ENCODE measurements around the gene C2.

Gene C2

GRCh38 chr6:31954511-31954910 lies 27.0 kb downstream of the C2 start:
- TF ChIP-seq EP300 (IDR thresholded peaks at IDR 0.05; ENCODE audit: borderline replicate concordance) (no peak), TAF1 (IDR thresholded peaks at IDR 0.05; ENCODE audit: low read depth) (no peak), CREB1 (IDR thresholded peaks at IDR 0.05; ENCODE audit: low read depth) (no peak), TCF12 (IDR thresholded peaks at IDR 0.05; ENCODE audit: low read depth) (no peak), CEBPB (IDR thresholded peaks at IDR 0.05) (no peak), RAD21 (IDR thresholded peaks at IDR 0.05; ENCODE audit: low read depth) (no peak), YY1 (IDR thresholded peaks at IDR 0.05; ENCODE audit: low read depth) (no peak), TEAD4 (IDR thresholded peaks at IDR 0.05) (no peak), USF1 (IDR thresholded peaks at IDR 0.05) (no peak), ZBTB7A (IDR thresholded peaks at IDR 0.05; ENCODE audit: low read depth) (no peak), NFIC (IDR thresholded peaks at IDR 0.05) (no peak), EGR1 (IDR thresholded peaks at IDR 0.05) (no peak), FOXM1 (IDR thresholded peaks at IDR 0.05; ENCODE audit: borderline replicate concordance, low read depth) (no peak)
- TF ChIP-seq, protein P1, sequence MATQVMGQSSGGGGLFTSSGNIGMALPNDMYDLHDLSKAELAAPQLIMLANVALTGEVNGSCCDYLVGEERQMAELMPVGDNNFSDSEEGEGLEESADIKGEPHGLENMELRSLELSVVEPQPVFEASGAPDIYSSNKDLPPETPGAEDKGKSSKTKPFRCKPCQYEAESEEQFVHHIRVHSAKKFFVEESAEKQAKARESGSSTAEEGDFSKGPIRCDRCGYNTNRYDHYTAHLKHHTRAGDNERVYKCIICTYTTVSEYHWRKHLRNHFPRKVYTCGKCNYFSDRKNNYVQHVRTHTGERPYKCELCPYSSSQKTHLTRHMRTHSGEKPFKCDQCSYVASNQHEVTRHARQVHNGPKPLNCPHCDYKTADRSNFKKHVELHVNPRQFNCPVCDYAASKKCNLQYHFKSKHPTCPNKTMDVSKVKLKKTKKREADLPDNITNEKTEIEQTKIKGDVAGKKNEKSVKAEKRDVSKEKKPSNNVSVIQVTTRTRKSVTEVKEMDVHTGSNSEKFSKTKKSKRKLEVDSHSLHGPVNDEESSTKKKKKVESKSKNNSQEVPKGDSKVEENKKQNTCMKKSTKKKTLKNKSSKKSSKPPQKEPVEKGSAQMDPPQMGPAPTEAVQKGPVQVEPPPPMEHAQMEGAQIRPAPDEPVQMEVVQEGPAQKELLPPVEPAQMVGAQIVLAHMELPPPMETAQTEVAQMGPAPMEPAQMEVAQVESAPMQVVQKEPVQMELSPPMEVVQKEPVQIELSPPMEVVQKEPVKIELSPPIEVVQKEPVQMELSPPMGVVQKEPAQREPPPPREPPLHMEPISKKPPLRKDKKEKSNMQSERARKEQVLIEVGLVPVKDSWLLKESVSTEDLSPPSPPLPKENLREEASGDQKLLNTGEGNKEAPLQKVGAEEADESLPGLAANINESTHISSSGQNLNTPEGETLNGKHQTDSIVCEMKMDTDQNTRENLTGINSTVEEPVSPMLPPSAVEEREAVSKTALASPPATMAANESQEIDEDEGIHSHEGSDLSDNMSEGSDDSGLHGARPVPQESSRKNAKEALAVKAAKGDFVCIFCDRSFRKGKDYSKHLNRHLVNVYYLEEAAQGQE (IDR thresholded peaks at IDR 0.05; ENCODE audit: low read depth), result no peak
- TF ChIP-seq, protein P2, sequence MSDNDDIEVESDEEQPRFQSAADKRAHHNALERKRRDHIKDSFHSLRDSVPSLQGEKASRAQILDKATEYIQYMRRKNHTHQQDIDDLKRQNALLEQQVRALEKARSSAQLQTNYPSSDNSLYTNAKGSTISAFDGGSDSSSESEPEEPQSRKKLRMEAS (IDR thresholded peaks at IDR 0.05), result no peak

- TF ChIP-seq, protein P1 (IDR thresholded peaks at IDR 0.05; ENCODE audit: low read depth), result no peak
- TF ChIP-seq CEBPB (IDR thresholded peaks at IDR 0.05), result no peak
- no peak for TF ChIP-seq CREB1 (IDR thresholded peaks at IDR 0.05; ENCODE audit: low read depth)
- TF ChIP-seq RAD21 (IDR thresholded peaks at IDR 0.05; ENCODE audit: low read depth), result no peak
- TF ChIP-seq TAF1 (IDR thresholded peaks at IDR 0.05; ENCODE audit: low read depth), result no peak
- TF ChIP-seq ZBTB7A (IDR thresholded peaks at IDR 0.05; ENCODE audit: low read depth), result no peak
- no peak for TF ChIP-seq FOXM1 (IDR thresholded peaks at IDR 0.05; ENCODE audit: borderline replicate concordance, low read depth)
These were observed 29.3 kb downstream of the C2 start for GRCh38 chr6:31956796-31957195.

GRCh38 chr6:31958412-31958740 lies 30.9 kb downstream of the C2 start:
- TF ChIP-seq RAD21 (IDR thresholded peaks at IDR 0.05; ENCODE audit: low read depth), result no peak
- TF ChIP-seq TAF1 (IDR thresholded peaks at IDR 0.05; ENCODE audit: low read depth), result no peak
- TF ChIP-seq, protein P1 (IDR thresholded peaks at IDR 0.05; ENCODE audit: low read depth), result no peak
- TF ChIP-seq NFIC (IDR thresholded peaks at IDR 0.05), result no peak
- TF ChIP-seq CEBPB (IDR thresholded peaks at IDR 0.05), result no peak
- TF ChIP-seq, protein P2 (IDR thresholded peaks at IDR 0.05), result no peak
- TF ChIP-seq ZBTB7A (IDR thresholded peaks at IDR 0.05; ENCODE audit: low read depth), result no peak
- no peak for TF ChIP-seq EGR1 (IDR thresholded peaks at IDR 0.05)

DNA sequence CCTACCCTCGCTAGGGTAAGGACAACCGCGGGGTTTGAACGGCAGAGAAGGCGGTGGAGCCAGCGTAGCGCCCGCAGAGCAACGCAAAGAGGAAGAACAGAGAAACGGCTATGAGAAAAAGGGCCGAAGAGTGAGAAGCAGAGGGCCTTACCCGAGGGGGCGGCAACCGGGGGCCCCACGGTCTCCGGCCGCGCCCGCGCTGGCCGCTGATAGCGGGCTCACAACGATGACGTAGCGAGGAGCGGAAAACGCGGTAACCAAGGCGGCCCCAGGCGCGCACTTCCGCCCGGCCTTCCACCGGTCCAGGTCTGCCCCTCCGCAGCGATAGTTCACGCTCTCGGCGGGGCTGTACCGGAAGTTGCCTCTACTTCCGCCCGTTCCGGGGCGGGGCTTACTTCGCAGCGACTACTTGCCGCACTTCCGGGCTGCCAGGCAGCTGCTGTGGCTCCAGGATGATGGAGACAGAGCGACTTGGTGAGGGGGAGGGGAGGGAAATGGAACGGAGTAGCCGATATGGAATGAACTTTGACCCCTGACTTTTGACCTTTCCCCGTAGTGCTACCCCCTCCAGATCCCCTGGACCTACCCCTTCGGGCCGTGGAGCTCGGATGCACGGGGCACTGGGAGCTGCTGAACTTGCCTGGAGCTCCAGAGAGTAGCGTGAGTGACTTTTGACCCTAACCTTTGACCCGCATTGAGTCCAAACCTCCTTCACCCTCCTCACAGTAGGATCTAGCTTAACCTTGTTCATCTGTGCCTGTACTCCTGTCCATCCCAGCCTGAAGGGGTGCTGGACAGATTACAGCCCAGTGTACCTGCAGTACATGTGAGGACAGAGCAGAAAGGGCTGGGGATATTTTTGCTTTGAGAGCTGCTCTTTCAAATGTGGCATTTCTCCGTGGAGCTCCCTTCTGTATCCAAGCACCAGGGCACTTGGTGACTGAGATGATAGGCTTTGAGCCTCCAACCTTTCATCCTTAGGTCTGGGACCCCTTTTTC lies 31.5 kb downstream of the C2 start, which contains the start of the genes NELFE and SKIC2:
Gene NELFE (minus strand): TSS at position 231 of the 999 bp plus-strand sequence. CDS start 525 bp downstream, outside the sequence.
Gene SKIC2 (plus strand): TSS at position 435 of the 999 bp plus-strand sequence. CDS start 18 bp downstream, at position 453.
- TF ChIP-seq ZBTB7A (IDR thresholded peaks at IDR 0.05; ENCODE audit: low read depth) (no peak), FOXM1 (IDR thresholded peaks at IDR 0.05; ENCODE audit: borderline replicate concordance, low read depth) (no peak), TAF1 (IDR thresholded peaks at IDR 0.05; ENCODE audit: low read depth) (peak; percentile 88), NFIC (IDR thresholded peaks at IDR 0.05) (0 out of 2 replicates have a peak, but pooled peaks have one; percentile 12), CREB1 (IDR thresholded peaks at IDR 0.05; ENCODE audit: low read depth) (peak; percentile 98), YY1 (IDR thresholded peaks at IDR 0.05; ENCODE audit: low read depth) (0 out of 2 replicates have a peak, but pooled peaks have one; percentile 23), TCF12 (IDR thresholded peaks at IDR 0.05; ENCODE audit: low read depth) (peak; percentile 68)
- TF ChIP-seq, protein P2 (IDR thresholded peaks at IDR 0.05), result peak; percentile 89
